IMR-90 (cell line): ENCODE data around the gene DCAF5. TPM values are rescaled to one million over a fixed set of nuclear protein-coding genes. Genes with fewer than 3 reads are reported as not detected.

Source experiments
- ATAC-seq: fragments of 200-7000 bp; cut with Tn5 transposase; 2 replicates; pipeline ENCODE4 v1.9.1; 2020; ENCODE audit warnings: low read depth, mild to moderate bottlenecking, moderate library complexity
- BruUV-seq: library from RNA; stranded (reverse); fragments of 400-500 nt; replicated peaks from 2 replicates; lab custom pipeline; 2021; lab: Mats Ljungman, UMichigan
- CTCF ChIA-PET: fragments of 300-600 bp; formaldehyde crosslinking; extraction: SDS; loops from one replicate; lab custom pipeline; 2021; ENCODE audit warnings: antibody characterized with exemption; lab: Yijun Ruan, JAX
- POLR2A ChIA-PET: fragments of 300-600 bp; sonication (Branson Sonifier 250); formaldehyde crosslinking; loops from one replicate; lab custom pipeline; 2022; ENCODE audit warnings: antibody characterized with exemption; ENCODE audit not compliant: unreplicated experiment; lab: Charles Lee
- DNase-seq: peaks from one replicate; pipeline ENCODE4 v3.0.0; 2013
- H2AFZ ChIP-seq: replicated peaks from 2 replicates; pipeline ENCODE3; 2013; ENCODE audit warnings: low read length, mild to moderate bottlenecking; ENCODE audit not compliant: poor library complexity
- H2AK5ac ChIP-seq: 2 replicates; pipeline ENCODE4 v1.6.1; 2013; ENCODE audit warnings: low read depth, low read length, inconsistent platforms
- H2AK9ac ChIP-seq: replicated peaks from 2 replicates; pipeline ENCODE3; 2013; ENCODE audit warnings: mild to moderate bottlenecking, low read depth, low read length, moderate library complexity; ENCODE audit not compliant: poor library complexity
- H2BK120ac ChIP-seq: 2 replicates; pipeline ENCODE4 v1.6.1; 2013; ENCODE audit warnings: low read depth, low read length, inconsistent platforms
- H2BK15ac ChIP-seq: 3 replicates; pipeline ENCODE4 v1.6.1; 2013; ENCODE audit warnings: low read depth, low read length, inconsistent platforms
- H2BK20ac ChIP-seq: 2 replicates; pipeline ENCODE4 v1.6.1; 2013; ENCODE audit warnings: low read depth, mild to moderate bottlenecking, inconsistent platforms, low read length, moderate library complexity
- H2BK5ac ChIP-seq: 2 replicates; pipeline ENCODE4 v1.6.1; 2013; ENCODE audit warnings: mild to moderate bottlenecking, low read depth, low read length, inconsistent platforms; ENCODE audit not compliant: poor library complexity, severe bottlenecking
- H3K14ac ChIP-seq: replicated peaks from 2 replicates; pipeline ENCODE4 v1.6.1; 2013; ENCODE audit warnings: low read depth, low read length, inconsistent platforms
- H3K18ac ChIP-seq: 2 replicates; pipeline ENCODE4 v1.6.1; 2013; ENCODE audit warnings: low read depth, low read length, control low read depth
- H3K23ac ChIP-seq: 2 replicates; pipeline ENCODE4 v1.6.1; 2013; ENCODE audit warnings: low read depth, low read length, inconsistent platforms
- H3K27ac ChIP-seq: 2 replicates; pipeline ENCODE4 v1.5.1; 2013; ENCODE audit warnings: mild to moderate bottlenecking, control low read depth, low read length; ENCODE audit not compliant: insufficient read depth
- H3K27me3 ChIP-seq: 2 replicates; pipeline ENCODE4 v1.6.1; 2013; ENCODE audit warnings: low read length; ENCODE audit not compliant: control insufficient read depth, insufficient read depth
- H3K36me3 ChIP-seq: 2 replicates; pipeline ENCODE4 v1.6.1; 2013; ENCODE audit warnings: low read length, mixed read lengths; ENCODE audit not compliant: control insufficient read depth, insufficient read depth
- H3K4ac ChIP-seq: 2 replicates; pipeline ENCODE4 v1.6.1; 2013; ENCODE audit warnings: low read depth, low read length, inconsistent platforms
- H3K4me1 ChIP-seq: 2 replicates; pipeline ENCODE4 v1.6.1; 2013; ENCODE audit warnings: low read length, mixed read lengths; ENCODE audit not compliant: control insufficient read depth, insufficient read depth
- H3K4me2 ChIP-seq: 2 replicates; pipeline ENCODE4 v1.6.1; 2013; ENCODE audit warnings: low read depth, mild to moderate bottlenecking, control low read depth, low read length, moderate library complexity
- H3K4me3 ChIP-seq: 2 replicates; pipeline ENCODE4 v1.5.1; 2013; ENCODE audit warnings: low read depth, mild to moderate bottlenecking, control low read depth, low read length, moderate library complexity; ENCODE audit not compliant: insufficient read depth
- H3K56ac ChIP-seq: 2 replicates; pipeline ENCODE4 v1.6.1; 2013; ENCODE audit warnings: low read length, inconsistent platforms; ENCODE audit not compliant: insufficient read depth; ENCODE audit errors: extremely low read depth
- H3K79me1 ChIP-seq, 2 experiments: 2 replicates each; pipeline ENCODE4 v1.6.1; 2013; ENCODE audit warnings: low read length in 2 of 2, inconsistent platforms in 1 of 2, low read depth in 1 of 2
- H3K9ac ChIP-seq: 2 replicates; pipeline ENCODE4 v1.6.1; 2013; ENCODE audit warnings: low read depth, low read length, control low read depth
- H3K9me1 ChIP-seq: 2 replicates; pipeline ENCODE4 v1.6.1; 2013; ENCODE audit warnings: low read length, inconsistent platforms; ENCODE audit not compliant: insufficient read depth
- H3K9me3 ChIP-seq: 2 replicates; pipeline ENCODE4 v1.6.1; 2013; ENCODE audit warnings: low read length; ENCODE audit not compliant: control insufficient read depth, insufficient read depth
- H4K20me1 ChIP-seq: 2 replicates; pipeline ENCODE4 v1.6.1; 2013; ENCODE audit warnings: low read length, inconsistent platforms; ENCODE audit not compliant: insufficient read depth
- H4K5ac ChIP-seq: 2 replicates; pipeline ENCODE4 v1.6.1; 2013; ENCODE audit warnings: mild to moderate bottlenecking, low read depth, low read length, control low read depth
- H4K8ac ChIP-seq, 2 experiments: 2 replicates each; pipeline ENCODE4 v1.6.1; 2013; ENCODE audit warnings: low read depth in 2 of 2, low read length in 2 of 2, control low read depth in 1 of 2, inconsistent platforms in 1 of 2
- H4K91ac ChIP-seq: 2 replicates; pipeline ENCODE4 v1.6.1; 2013; ENCODE audit warnings: low read depth, low read length, inconsistent platforms; ENCODE audit not compliant: insufficient read depth
- CHD1 ChIP-seq: IDR thresholded peaks from 2 replicates; pipeline ENCODE4 v1.6.1; 2012; ENCODE audit warnings: low read depth, low read length, improper control_type of control experiment
- FOS ChIP-seq: fragments of 150-350 bp; IDR thresholded peaks from 2 replicates; pipeline ENCODE4 v1.6.1; 2016; ENCODE audit warnings: low read depth, low read length
- MAZ ChIP-seq: IDR thresholded peaks from 2 replicates; pipeline ENCODE4 v1.6.1; 2012; ENCODE audit warnings: low read depth, mild to moderate bottlenecking, low read length, improper control_type of control experiment, moderate library complexity, borderline replicate concordance
- WGBS, 2 experiments: methylation state at CpG; one replicate each; pipeline versions ENCODE4 v1.1.5 to v1.1.7; 2013; ENCODE audit warnings: missing lambda C conversion rate in 2 of 2; ENCODE audit not compliant: insufficient read length in 1 of 2; ENCODE audit errors: extremely low coverage in 2 of 2; 5-methylcytosine and 5-hydroxymethylcytosine counted together
- dilution Hi-C: fragments of 300-500 bp; cut with HindIII; formaldehyde crosslinking; loops from one replicate; pipeline ENCODE4 v1.14.3; 2018; ENCODE audit warnings: low sequenced_read_pairs; ENCODE audit not compliant: unreplicated experiment
- in situ Hi-C: fragments of 300-500 bp; cut with MboI; formaldehyde crosslinking; loops from 3 replicates; pipeline ENCODE4 v1.14.3; 2019; ENCODE audit warnings: low sequenced_read_pairs, inconsistent platforms, mixed read lengths
- intact Hi-C: fragments of 100-400 bp; cut with micrococcal nuclease; formaldehyde crosslinking; loops from 2 replicates; pipeline ENCODE4 v1.10.0; 2022
- polyA plus RNA-seq, 3 experiments: library from polyadenylated mRNA; depleted of rRNA; stranded (reverse); fragments of >200 nt; gene quantifications; 2 replicates each; pipeline ENCODE4 v1.2.3, GENCODE V29; 2012; ENCODE audit warnings: low replicate concordance in 1 of 3
- total RNA-seq: library from RNA; depleted of rRNA; stranded (reverse); fragments of >200 nt; gene quantifications from 2 replicates; pipeline ENCODE4 v1.2.3, GENCODE V29; 2012

Gene DCAF5
- total and polyA plus RNA-seq, 2 of the 4 experiments (the other 2 are of a cell fraction): 17.6 to 30.4 TPM

- H3K27ac ChIP-seq: peak overlapping the region; percentile 95
- DNase-seq (no peak), ATAC-seq (peak; percentile 15)
- H3K56ac ChIP-seq: peak overlapping the region; percentile 68; the same call in 1 of the 2 replicates
- H3K4ac ChIP-seq: peak overlapping the region; percentile 95
- peak overlapping the region; percentile 79 for H4K5ac ChIP-seq
- peak overlapping the region; percentile 94 for H2AFZ ChIP-seq
- in situ Hi-C loops (no loop called here), intact Hi-C loops (loop anchor here (1.0 kb wide), 1 partner anchor 23 kb away; no protein-coding TSS in a partner anchor), dilution Hi-C loops (no loop called here)
- H3K18ac ChIP-seq: peak overlapping the region; percentile 82
- peak overlapping the region; percentile 95 for H2AK9ac ChIP-seq
- ChIA-PET CTCF (interaction anchor here (0.6 to 2.2 kb wide), 4 partner anchors 11 to 23 kb away, joined by 3 to 5 read pairs (median 4); no protein-coding TSS in a partner anchor), POLR2A (no interaction called here)
- H2AK5ac ChIP-seq: peak overlapping the region; percentile 65; the same call in 1 of the 2 replicates
- H3K27me3 ChIP-seq: no peaks in the 10 kb centered on the region
- H3K9me1 ChIP-seq: 0 out of 2 replicates have a peak, but pooled peaks cover 6% of the 10 kb centered on the region
- H2BK120ac ChIP-seq: peak overlapping the region; percentile 27
- peak overlapping the region; percentile 98 for H3K9ac ChIP-seq
- WGBS, 2 experiments: 0% methylated on average over 13 of the region's 38 CpGs; no CpG with 5 or more reads in 1 of the 2 experiments
- H2BK5ac ChIP-seq: peak overlapping the region; percentile 69
- H3K23ac ChIP-seq: peak overlapping the region; percentile 92; the same call in 1 of the 2 replicates
- H2BK20ac ChIP-seq: no peak overlapping the region
- no peak for TF ChIP-seq FOS
- TF ChIP-seq CHD1: no peak
- TF ChIP-seq MAZ: peak; percentile 20; the same call in 1 of the 2 replicates
- 0 out of 3 replicates have a peak overlapping the region, but pooled peaks have one; percentile 74 for H2BK15ac ChIP-seq
- H3K79me1 ChIP-seq: peaks cover 15 to 53% of the 10 kb centered on the region in 2 experiments
- H4K20me1 ChIP-seq: peaks cover 23% of the 10 kb centered on the region; the same call in 1 of the 2 replicates
- H3K36me3 ChIP-seq: peaks cover 2% of the 10 kb centered on the region; the same call in 1 of the 2 replicates
- peak overlapping the region; percentile 96 to 98 for H4K8ac ChIP-seq
- peak overlapping the region; percentile 95 for H3K14ac ChIP-seq
- H3K9me3 ChIP-seq: no peaks in the 10 kb centered on the region
- peak overlapping the region; percentile 91 for H4K91ac ChIP-seq
- H3K4me1 ChIP-seq: peaks cover 8% of the 10 kb centered on the region
- peak overlapping the region; percentile 88 for H3K4me3 ChIP-seq
- H3K4me2 ChIP-seq: peak overlapping the region; percentile 74
- BruUV-seq: no TSS peak
Measured at GRCh38 chr14:69152181-69152901, 578 bp downstream of the DCAF5 start.
